Stimulated activated CD8-positive, alpha-beta memory T cell treated with anti-CD3 and anti-CD28 coated beads, Interleukin-4, amount 100 ng/mL, for 1 hour (primary cell): ENCODE results near the gene PMVK.

Experiments used
- DNase-seq, 2 donors: peaks; one replicate each; pipeline ENCODE4 v3.0.0-alpha.2; 2020; ENCODE audit warnings: low read depth in 2 of 2, low spot score in 1 of 2

The PMVK gene

DNA sequence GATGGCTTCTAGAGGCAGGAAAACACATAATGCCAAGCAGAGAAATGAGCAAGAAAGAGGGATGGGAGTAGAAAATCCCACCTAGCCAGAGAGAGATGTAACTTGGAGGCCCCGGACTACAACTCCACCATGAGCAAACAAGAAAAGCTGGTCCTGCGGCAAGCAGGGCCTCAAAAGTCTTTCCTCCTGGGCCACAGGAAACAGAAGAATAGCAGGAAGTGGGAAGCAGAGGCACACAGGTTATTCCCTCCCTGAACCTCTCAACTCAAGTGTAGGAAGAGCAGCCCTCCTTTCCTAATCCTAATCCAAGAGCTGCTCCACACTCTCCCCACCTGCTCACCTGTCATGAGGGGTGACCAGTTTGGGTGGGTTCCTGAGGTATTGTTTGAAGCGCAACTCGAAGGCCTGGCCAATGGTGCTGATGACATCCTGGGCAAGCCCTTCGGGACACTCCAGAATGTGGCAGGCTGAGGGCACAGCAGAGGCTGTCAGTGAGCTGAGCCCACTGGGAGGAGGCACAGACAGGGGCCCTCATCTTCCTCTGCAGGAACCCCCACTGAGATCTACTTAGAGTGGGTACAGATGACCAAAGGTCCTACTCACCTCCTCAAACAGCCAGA, 30.9 kb upstream of the PMVK start:
- DNase-seq, result no peak

DNA sequence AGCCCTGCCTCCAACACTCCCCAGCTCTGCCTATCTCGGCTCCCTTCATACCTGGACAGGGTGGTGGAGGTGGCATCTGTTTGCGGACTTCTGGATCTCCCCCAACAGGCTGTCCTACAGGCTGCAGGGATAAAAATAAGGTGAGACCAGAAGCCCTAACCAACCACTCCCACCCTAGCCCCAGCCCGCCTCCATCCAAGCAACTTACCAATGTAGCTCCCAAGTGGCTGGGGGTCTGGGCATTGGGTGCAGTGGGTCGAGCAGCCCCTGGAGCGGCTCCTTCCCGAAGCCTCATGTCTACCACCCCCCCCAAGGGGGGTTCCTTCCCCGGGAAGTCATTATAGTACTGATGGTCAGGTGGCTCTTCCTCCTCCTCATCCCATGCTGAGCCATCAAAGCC, 29.6 kb upstream of the PMVK start:
- DNase-seq, result no peak

- DNase-seq, result no peak
Measured at GRCh38 chr1:154964359-154964758, 27.8 kb upstream of the PMVK start.

DNA sequence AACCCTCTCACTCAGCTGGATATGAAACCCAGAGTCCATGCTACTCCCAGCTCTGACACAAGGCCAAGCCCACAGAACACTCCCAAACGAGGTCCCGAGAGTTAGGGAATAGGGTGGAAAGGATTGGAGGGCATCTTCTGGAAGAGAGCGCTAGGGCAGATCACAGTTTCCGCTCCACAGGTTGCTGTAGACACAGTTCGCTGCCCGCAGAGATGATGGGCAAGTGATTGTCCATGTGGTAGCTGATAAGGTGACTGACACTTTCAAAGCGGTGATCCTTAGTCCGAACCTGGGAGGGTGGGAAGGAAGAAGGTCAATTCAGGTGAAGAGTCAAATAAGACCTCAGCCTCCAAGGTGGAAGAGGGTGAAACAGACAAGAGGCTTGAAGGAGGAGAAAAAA, 27.1 kb upstream of the PMVK start:
- DNase-seq, result no peak

DNA sequence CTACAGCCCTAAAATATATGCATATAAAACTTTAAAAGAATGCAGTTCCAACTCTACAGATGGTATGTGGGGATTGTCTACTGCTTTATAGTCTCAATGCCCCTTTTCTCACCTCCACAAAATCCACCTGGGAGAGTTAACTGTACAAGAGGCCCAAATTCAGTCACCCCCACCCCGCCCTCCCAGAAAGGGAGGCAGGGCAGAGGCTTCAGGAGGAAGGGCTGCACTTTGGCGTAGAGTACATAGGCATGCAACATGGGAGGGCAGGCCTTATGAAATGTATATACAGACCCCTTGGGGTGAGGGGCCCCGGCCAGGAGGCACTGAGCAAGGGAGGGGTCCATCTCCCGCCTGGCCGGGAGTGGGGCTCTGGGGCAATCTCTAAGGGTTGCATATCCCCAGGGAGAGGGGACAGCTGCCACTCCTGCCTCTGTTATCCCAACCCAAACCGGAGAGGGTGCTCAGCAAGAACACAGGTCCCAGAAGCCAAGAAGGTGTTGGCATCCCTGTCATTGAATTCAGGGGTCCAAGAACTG, 26.3 kb upstream of the PMVK start:
- DNase-seq, result no peak

GRCh38 chr1:154962156-154962749, 25.7 kb upstream of the PMVK start:
- no peak for DNase-seq

- DNase-seq, result peak in 1 of 2 donors; percentile 58
Measured at GRCh38 chr1:154961207-154962155, 25.0 kb upstream of the PMVK start, which contains the start of gene PYGO2. TSS of gene PYGO2 (minus strand) at chr1:154961782. CDS start at chr1:154961576, 206 bp downstream.

DNA sequence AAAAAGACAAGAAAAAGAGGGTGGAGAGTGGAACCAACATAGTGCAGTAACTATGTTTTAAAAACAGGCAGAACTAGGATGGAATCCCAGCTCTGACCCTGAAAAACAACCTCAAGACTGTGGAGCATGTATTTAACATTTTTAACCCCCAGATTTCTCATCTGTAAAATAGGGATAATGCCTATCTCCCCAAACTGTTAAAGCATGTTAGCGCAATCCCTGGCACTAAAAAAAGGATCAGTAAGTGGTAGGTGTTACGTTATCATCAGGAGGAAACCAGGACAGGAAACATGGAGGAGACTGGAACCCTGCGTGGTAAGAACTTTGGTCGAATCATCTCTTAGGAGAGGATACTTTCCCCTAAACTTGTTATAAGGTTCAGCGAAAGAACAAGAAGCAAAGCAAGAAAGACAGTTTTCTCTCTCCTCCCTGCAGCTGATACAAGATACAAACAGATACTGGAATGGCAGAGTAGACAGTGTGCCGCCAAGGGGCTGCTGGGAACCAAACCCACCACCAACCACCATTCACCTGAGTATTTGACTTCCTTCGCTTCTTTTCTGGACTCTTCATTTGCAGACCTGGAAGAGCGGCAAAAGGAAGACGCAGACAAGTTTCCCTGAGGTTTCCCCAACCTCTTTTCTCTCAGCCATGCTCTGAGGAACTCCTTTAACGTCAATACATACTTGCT, 24.1 kb upstream of the PMVK start:
- DNase-seq, result no peak

GRCh38 chr1:154959426-154959780, 22.9 kb upstream of the PMVK start:
- DNase-seq, result no peak

GRCh38 chr1:154958681-154959425, 22.3 kb upstream of the PMVK start:
- no peak for DNase-seq

DNA sequence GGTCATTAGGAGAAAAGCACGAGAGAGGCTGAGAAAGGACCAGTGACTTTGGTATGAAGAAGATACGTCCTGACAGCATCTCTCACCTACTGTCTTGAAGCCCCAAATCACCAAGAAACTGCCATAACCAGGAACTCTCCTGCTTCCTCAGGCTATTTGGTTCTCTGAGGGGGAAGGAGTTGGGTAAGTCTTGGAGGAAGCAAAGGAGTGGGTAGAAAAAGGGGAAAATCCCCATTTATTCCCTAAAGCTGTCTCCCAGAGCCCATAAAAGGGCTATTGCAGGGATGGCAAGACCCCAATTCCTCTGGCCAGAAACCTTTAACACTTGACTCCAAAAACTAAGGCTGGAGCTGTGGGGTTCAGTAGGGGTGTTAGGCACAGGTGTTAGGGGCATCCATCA, 21.5 kb upstream of the PMVK start:
- no peak for DNase-seq

DNA sequence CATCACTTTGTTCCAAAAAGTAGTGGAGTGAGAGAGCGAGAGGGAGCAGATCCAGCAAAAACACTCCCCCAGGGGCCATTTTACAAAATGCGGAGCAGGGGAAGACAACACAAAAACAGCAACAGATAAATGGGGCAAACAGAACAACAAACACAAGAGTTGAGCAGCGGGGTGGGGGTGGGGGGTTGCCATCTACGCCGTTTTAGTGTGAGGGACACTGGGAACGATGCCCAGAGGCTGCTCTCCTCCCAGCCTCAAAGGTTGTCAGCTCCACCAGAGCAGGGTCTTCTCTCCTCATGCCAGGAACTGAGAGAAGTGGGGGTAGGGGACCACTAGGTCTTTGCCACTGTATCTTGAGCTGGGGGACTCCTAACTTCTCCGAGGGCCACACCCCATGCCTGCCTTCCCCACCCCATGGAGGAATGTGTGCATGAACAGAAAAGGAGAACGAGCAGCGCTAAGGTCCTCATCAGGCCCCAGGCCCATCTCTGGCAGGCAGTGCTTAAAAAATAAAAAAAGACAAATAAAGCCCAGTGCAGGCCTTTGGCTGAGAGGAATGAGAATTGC, 20.7 kb upstream of the PMVK start:
- DNase-seq, result no peak

GRCh38 chr1:154956544-154956941, 20.0 kb upstream of the PMVK start:
- DNase-seq, result no peak

DNA sequence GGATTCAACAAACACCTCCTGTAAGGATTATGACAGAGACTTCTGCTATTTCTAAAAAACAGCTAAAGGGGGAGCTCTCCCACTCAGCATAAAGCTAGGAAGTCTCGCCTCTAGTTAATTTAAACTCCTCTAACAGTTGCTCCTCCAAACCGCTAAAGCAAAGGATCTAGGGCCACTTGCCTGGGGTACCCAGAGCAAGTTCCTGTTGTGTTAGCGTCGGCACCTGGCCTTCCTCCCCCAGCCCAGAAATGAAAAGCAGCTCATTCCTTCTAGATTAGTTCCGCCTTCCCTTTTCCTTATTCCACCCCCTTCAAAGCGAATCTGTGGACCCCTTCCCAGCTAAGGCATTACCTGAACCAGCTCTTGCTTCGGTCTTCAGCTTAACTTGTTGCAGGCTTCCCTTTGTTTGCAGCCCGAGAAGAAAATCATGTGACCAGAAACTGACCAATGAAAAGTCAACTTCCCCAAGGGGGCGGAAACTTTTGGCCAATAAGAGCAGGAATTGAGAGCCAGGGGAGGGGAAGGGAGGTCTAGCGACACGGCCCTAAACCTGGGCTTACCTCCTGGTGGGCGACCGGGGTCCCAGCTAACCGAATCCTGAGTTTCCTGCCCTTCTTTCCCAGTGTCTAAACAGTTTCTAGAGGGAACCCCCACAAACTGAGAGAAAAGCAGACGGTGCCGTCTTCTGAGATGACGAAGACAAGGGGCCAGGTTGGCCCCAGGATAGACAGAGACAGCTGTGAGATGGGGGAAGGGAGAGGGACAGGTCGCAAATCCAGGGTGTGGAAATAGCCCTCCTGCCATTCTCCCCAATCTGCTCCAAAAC, 19.4 kb upstream of the PMVK start, which contains the start of gene PBXIP1:
PBXIP1 (minus strand) TSS at position 382 of the 826 bp plus-strand sequence. CDS start 2,378 bp downstream, outside the sequence.
- DNase-seq, result peak in 1 of 2 donors; percentile 55

DNA sequence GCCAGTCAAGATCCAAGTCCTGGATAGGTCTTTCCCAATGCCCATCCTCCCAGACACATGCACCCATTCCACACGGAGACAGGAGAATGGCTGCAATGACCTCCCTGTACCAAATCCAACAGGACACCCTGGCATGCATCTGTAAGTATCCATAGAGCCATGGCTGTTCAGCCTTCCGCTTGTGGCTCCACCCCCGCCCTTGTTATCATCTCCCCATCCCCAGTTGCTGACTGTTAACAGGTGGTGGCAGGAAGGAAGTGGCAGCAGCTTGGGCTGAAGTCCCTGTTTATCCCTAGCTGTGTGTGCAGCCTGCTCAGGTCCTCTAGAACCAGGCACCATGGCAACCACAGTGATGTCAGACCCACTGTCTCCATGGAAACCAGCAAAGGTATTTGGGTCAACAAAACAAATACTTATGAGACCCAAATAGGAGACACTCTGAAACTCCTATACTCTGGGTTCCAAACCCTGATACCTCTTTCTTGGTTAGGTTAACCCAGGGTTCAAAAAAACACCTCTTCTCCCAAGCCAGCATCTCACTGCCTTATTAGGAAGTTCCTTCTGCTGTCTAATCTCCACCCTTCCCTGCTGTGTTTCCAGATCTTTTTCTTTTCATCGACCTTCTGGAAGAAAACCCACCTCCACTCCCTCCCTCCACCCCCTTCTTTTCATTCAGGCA, 18.7 kb upstream of the PMVK start:
- DNase-seq, result peak; percentile 72 to 79

GRCh38 chr1:154954541-154954940, 18.0 kb upstream of the PMVK start:
- DNase-seq, result no peak

DNA sequence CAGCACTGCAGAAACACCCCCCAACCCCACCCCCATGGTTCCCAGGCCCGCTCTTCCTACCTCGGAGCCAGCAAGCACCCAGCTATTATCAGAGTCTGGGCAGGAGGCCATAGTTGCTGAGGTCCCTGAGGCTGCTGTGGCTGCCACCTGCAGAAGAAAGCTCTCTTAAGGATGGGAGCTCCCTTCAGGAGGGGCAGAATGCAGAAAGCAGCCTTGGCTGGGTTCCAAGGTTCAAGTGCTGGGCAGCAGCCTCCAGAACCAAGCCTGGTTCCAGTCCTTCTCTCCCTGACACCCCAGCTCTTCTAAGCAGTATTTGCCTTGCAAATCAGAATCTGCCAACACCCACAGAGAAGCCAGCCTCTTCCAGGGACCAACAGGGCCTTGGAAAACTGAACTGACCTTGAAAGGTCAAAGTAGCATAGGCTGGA, 17.1 kb upstream of the PMVK start:
- DNase-seq, result no peak

DNA sequence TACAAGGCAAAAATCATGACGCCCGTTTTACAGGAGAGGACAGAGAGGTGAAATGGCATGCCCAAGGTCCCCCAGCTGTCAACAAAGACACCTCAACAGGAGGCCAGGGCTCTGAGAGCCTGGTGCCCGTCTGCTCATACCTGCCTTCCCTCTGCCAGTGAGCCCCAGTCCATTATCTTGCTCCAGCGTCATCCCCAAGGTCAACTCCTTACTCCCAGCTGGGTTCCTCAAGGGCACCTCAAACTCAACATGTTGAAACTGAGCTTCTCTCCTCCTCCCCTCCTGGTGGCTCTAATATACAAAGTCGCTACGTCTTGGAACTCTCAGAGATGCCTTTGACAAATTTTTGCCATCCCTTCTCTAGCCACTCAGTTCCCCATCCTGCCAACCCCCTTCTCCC, 16.1 kb upstream of the PMVK start:
- no peak for DNase-seq
